HepG2 (cell line): ENCODE results near the gene RAB30. TPM values are rescaled to one million over a fixed set of nuclear protein-coding genes. Genes with fewer than 3 reads are reported as not detected.

Source experiments
- ATAC-seq: fragments of 200-7000 bp; cut with Tn5 transposase; 3 replicates; pipeline ENCODE4 v1.9.1; 2020; ENCODE audit warnings: mild to moderate bottlenecking, moderate library complexity
- BruUV-seq: library from RNA; stranded (reverse); fragments of 400-500 nt; replicated peaks from 2 replicates; lab custom pipeline; 2021; lab: Mats Ljungman, UMichigan
- CTCF ChIA-PET: fragments of 300-600 bp; formaldehyde crosslinking; extraction: SDS; loops from one replicate; lab custom pipeline; 2021; ENCODE audit warnings: low total read pairs, inconsistent platforms, low intra/inter-chr PET ratio; lab: Yijun Ruan, JAX
- POLR2A ChIA-PET: fragments of 350-600 bp; sonication (Branson Sonifier 250); formaldehyde crosslinking; loops from one replicate; lab custom pipeline; 2020; ENCODE audit warnings: antibody characterized with exemption, inconsistent platforms; lab: Yijun Ruan, JAX
- DNase-seq: peaks from one replicate; pipeline ENCODE4 v3.0.0-alpha.2; 2015; ENCODE audit warnings: low spot score
- FAIRE-seq: peaks from 3 replicates; lab custom pipeline; 2011; peaks lifted over from hg19 to GRCh38; lab: Jason Lieb, UNC
- H2AFZ ChIP-seq: one replicate; pipeline ENCODE4 v1.6.1; 2011; ENCODE audit warnings: low read length, inconsistent platforms
- H3K27ac ChIP-seq: fragments of 300-600 bp; 3 replicates; pipeline ENCODE4 v1.8.0; 2011; ENCODE audit warnings: mixed run types, mild to moderate bottlenecking, mixed read lengths, low read length, inconsistent platforms; ENCODE audit not compliant: insufficient read depth; ENCODE audit errors: extremely low read length
- H3K27me3 ChIP-seq, 2 experiments: fragments of 200-600 bp in 1 of 2; 2 replicates in 1 of 2; 3 replicates in 1 of 2; pipeline versions ENCODE4 v1.6.0 to v1.8.0; 2011; ENCODE audit warnings: low read length in 2 of 2, mild to moderate bottlenecking in 2 of 2, moderate library complexity in 2 of 2, inconsistent platforms in 1 of 2; ENCODE audit not compliant: insufficient read depth in 2 of 2, control insufficient read depth in 1 of 2
- H3K36me3 ChIP-seq, 2 experiments: fragments of 200-600 bp in 1 of 2; replicated peaks in 1 of 2; 2 replicates in 1 of 2; 3 replicates in 1 of 2; pipeline versions ENCODE4 v1.5.1 to v1.8.0; 2011; ENCODE audit warnings: low read length in 2 of 2, inconsistent platforms in 1 of 2; ENCODE audit not compliant: insufficient read depth in 2 of 2, control insufficient read depth in 1 of 2
- H3K4me1 ChIP-seq: 2 replicates; pipeline ENCODE4 v1.5.1; 2012; ENCODE audit warnings: low read length, inconsistent platforms; ENCODE audit not compliant: insufficient read depth
- H3K4me2 ChIP-seq: 2 replicates; pipeline ENCODE4 v1.6.0; 2011; ENCODE audit warnings: low read depth, low read length, inconsistent platforms
- H3K4me3 ChIP-seq, 3 experiments: fragments of 200-600 bp in 1 of 3; sonication (generic), shearing (Covaris generic) in 1 of 3; replicated peaks in 1 of 3; 2 replicates each; pipeline ENCODE4 v1.5.1; 2011 to 2016; ENCODE audit warnings: low read length in 3 of 3, inconsistent platforms in 2 of 3, low read depth in 2 of 3, mild to moderate bottlenecking in 2 of 3, control low read depth in 1 of 3, mixed read lengths in 1 of 3; ENCODE audit not compliant: insufficient read depth in 1 of 3
- H3K79me2 ChIP-seq: one replicate; pipeline ENCODE4 v1.6.1; 2011; ENCODE audit warnings: low read length, inconsistent platforms; ENCODE audit not compliant: insufficient read depth
- H3K9ac ChIP-seq: 2 replicates; pipeline ENCODE4 v1.6.0; 2011; ENCODE audit warnings: mild to moderate bottlenecking, low read depth, low read length, inconsistent platforms; ENCODE audit not compliant: insufficient read depth
- H3K9me3 ChIP-seq: 2 replicates; pipeline ENCODE4 v1.5.1; 2012; ENCODE audit warnings: mild to moderate bottlenecking, low read length
- H4K20me1 ChIP-seq: 2 replicates; pipeline ENCODE4 v1.6.0; 2011; ENCODE audit warnings: inconsistent platforms, mild to moderate bottlenecking, low read length, moderate library complexity; ENCODE audit not compliant: insufficient read depth
- HDAC6 ChIP-seq: fragments of 200-600 bp; sonication (generic); IDR thresholded peaks from 2 replicates; pipeline ENCODE4 v1.7.0; 2017; ENCODE audit warnings: mild to moderate bottlenecking, antibody characterized with exemption, low read length, low read depth
- ISL2 ChIP-seq: sonication (generic); formaldehyde crosslinking; IDR thresholded peaks from 2 replicates; pipeline ENCODE4 v1.5.0; 2020; ENCODE audit warnings: missing genetic modification reagents
- JARID2 ChIP-seq: sonication (generic); formaldehyde crosslinking; IDR thresholded peaks from 2 replicates; pipeline ENCODE4 v1.8.1; 2023; ENCODE audit warnings: missing genetic modification reagents, inconsistent platforms; ENCODE audit not compliant: insufficient replicate concordance
- MAF1 ChIP-seq: sonication (generic); formaldehyde crosslinking; IDR thresholded peaks from 2 replicates; pipeline ENCODE4 v1.5.0; 2020; ENCODE audit warnings: missing genetic modification reagents, borderline replicate concordance
- MIER2 ChIP-seq: IDR thresholded peaks from 2 replicates; pipeline ENCODE4 v1.6.1; 2016; ENCODE audit warnings: missing biosample characterization, missing genetic modification reagents
- PHF21A ChIP-seq: sonication (generic); formaldehyde crosslinking; IDR thresholded peaks from 2 replicates; pipeline ENCODE4 v1.5.0; 2020; ENCODE audit warnings: mild to moderate bottlenecking, missing genetic modification reagents
- POGZ ChIP-seq: sonication (generic); formaldehyde crosslinking; IDR thresholded peaks from 2 replicates; pipeline ENCODE4 v1.4.0; 2020; ENCODE audit warnings: mild to moderate bottlenecking, missing genetic modification reagents
- ZNF256 ChIP-seq: sonication (generic); formaldehyde crosslinking; conservative IDR thresholded peaks from 2 replicates; pipeline ENCODE4 v1.4.0; 2020; ENCODE audit warnings: missing genetic modification reagents
- ZNF530 ChIP-seq: sonication (generic); formaldehyde crosslinking; IDR thresholded peaks from 2 replicates; pipeline ENCODE4 v1.5.0; 2020; ENCODE audit warnings: low read depth, mild to moderate bottlenecking, missing genetic modification reagents
- ZNF614 ChIP-seq: IDR thresholded peaks from 2 replicates; pipeline ENCODE4 v1.6.1; 2018; ENCODE audit warnings: missing biosample characterization, missing genetic modification reagents, inconsistent platforms, borderline replicate concordance
- ZNF629 ChIP-seq: sonication (generic); formaldehyde crosslinking; conservative IDR thresholded peaks from 2 replicates; pipeline ENCODE4 v1.5.0; 2020; ENCODE audit warnings: missing genetic modification reagents
- ZSCAN12 ChIP-seq: sonication (generic); formaldehyde crosslinking; IDR thresholded peaks from 2 replicates; pipeline ENCODE4 v1.9.0; 2021; ENCODE audit warnings: mild to moderate bottlenecking, missing genetic modification reagents
- WGBS: methylation state at CpG from one replicate; pipeline ENCODE4 v1.1.6; 2017; ENCODE audit warnings: low lambda C conversion rate; 5-methylcytosine and 5-hydroxymethylcytosine counted together
- in situ Hi-C: cut with HindIII; loops from 2 replicates; pipeline ENCODE4 v1.10.0; 2017; ENCODE audit warnings: low pct_unique_long_range_greater_than_20kb; ENCODE audit not compliant: extremely low pct_ligation_motif_present
- intact Hi-C: fragments of 100-400 bp; cut with micrococcal nuclease; formaldehyde crosslinking; loops from one replicate; pipeline ENCODE4 v1.10.0; 2022; ENCODE audit not compliant: unreplicated experiment
- polyA plus RNA-seq, 8 experiments: library from polyadenylated mRNA; depleted of rRNA in 3 of 8; stranded (reverse) in 7 of 8; unstranded in 1 of 8; fragments of >200 nt; fragmentation: Illumina TruSeq in 4 of 8; extraction: Trizol in 4 of 8; gene quantifications; 2 replicates each; pipeline versions ENCODE4 v1.2.1 to v1.2.3, GENCODE V29; 2011 to 2016; ENCODE audit warnings: low read depth in 4 of 8, missing spikeins in 1 of 8, mixed read lengths in 1 of 8; ENCODE audit not compliant: insufficient read depth in 1 of 8
- total RNA-seq, 5 experiments: library from RNA; depleted of rRNA; stranded (reverse); fragments of >200 nt; fragmentation: Illumina TruSeq; extraction: Trizol; gene quantifications; 2 replicates each; pipeline ENCODE4 v1.2.3, GENCODE V29; 2016; ENCODE audit warnings: low read depth in 1 of 5
- TF ChIP-seq, protein P1 (sequence below): IDR thresholded peaks from 2 replicates; pipeline ENCODE4 v1.6.1; 2012; ENCODE audit warnings: low read length, improper control_type of control experiment
- TF ChIP-seq, protein P2 (sequence below): sonication (generic); formaldehyde crosslinking; IDR thresholded peaks from 2 replicates; pipeline ENCODE4 v1.9.0; 2021; ENCODE audit warnings: missing genetic modification reagents, borderline replicate concordance
- TF ChIP-seq, protein P3 (sequence below): sonication (generic); formaldehyde crosslinking; conservative IDR thresholded peaks from 2 replicates; pipeline ENCODE4 v1.4.0; 2020; ENCODE audit warnings: missing genetic modification reagents

The RAB30 gene
- total and polyA plus RNA-seq, 2 of the 13 experiments (the other 11 are each of a cell fraction or from before 2014, with no cell fraction given), result 3.7 to 5.0 TPM

DNA sequence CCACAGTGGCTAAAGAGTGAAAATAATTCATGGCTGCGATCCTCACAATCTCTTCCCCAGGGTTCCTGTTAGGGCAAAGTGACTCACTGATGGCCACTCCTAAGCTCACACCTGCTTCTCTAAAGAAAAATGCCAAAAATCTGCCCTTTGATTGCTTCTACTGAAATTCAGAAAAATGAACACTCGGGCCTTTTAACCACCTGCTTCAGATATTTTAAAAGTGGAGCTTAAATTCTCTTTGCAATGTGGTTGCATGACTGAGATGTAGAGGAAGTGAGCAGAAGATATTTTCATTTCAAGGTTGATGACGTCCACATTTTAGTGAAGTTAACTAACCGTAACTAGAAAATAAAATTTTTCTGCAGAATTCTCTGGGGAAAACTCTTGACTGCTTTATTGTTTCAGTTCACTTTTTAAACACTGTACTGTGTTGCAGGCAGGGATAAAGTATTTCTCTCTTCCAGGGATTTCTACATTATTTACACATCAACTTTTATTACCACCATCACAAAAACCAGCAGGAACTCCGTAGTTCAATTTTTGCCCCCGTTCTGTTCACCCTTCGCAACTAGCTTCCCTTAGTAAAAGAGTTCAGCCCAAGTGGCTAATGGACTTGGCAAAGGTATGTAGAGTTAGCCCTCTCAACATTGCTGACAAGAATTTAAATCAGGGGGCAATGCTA, 8.5 kb downstream of the RAB30 start:
- CTCF ChIA-PET, result no interaction called here

DNA sequence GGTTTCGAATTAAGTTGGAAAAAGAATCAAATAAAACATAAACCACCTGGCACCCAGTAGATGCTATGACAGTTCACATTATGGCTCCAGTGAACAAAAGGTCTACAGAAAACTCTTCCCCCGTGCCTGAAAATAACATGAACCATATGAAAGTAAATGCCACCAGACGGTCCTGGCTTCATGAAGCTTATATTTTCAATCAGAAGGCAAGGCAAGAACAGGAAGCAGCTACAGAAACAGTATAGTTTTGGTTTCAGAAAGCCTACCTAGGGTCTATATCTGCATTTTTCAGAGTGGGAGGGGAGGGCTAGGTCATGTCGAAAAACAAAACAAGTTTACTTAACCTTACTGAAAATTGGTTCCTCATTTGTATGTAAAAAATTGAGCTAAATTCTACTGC, 9.8 kb downstream of the RAB30 start:
- no peak for ATAC-seq
- no peak for DNase-seq
- 94% methylated on average over 4 of the region's 4 CpGs for WGBS
- Histone ChIP-seq H3K27ac (no peak overlapping the region), H3K27me3 (no peaks in the 10 kb centered on the region), H3K79me2 (peaks cover 27% of the 10 kb centered on the region), H2AFZ (no peak overlapping the region), H3K9me3 (no peaks in the 10 kb centered on the region), H3K9ac (no peak overlapping the region), H3K4me1 (peaks cover 41% of the 10 kb centered on the region), H3K36me3 (no peaks in the 10 kb centered on the region), H4K20me1 (no peaks in the 10 kb centered on the region), H3K4me3 (no peak overlapping the region), H3K4me2 (no peak overlapping the region)
- intact Hi-C loops, result no loop called here
- no TSS peak for BruUV-seq
- ChIA-PET CTCF (no interaction called here), POLR2A (interaction anchor here (0.7 to 2.0 kb wide), 2 partner anchors 10 to 25 kb away, joined by 4 to 7 read pairs; partner anchors contain the start of gene RAB30)
- FAIRE-seq, result no peak
- in situ Hi-C loops, result no loop called here
- TF ChIP-seq ZNF530 (CRISPR knock-in tag) (no peak), ZSCAN12 (CRISPR knock-in tag) (no peak), ZNF256 (CRISPR knock-in tag) (no peak), ZNF614 (no peak), POGZ (no peak)
- TF ChIP-seq, protein P1, sequence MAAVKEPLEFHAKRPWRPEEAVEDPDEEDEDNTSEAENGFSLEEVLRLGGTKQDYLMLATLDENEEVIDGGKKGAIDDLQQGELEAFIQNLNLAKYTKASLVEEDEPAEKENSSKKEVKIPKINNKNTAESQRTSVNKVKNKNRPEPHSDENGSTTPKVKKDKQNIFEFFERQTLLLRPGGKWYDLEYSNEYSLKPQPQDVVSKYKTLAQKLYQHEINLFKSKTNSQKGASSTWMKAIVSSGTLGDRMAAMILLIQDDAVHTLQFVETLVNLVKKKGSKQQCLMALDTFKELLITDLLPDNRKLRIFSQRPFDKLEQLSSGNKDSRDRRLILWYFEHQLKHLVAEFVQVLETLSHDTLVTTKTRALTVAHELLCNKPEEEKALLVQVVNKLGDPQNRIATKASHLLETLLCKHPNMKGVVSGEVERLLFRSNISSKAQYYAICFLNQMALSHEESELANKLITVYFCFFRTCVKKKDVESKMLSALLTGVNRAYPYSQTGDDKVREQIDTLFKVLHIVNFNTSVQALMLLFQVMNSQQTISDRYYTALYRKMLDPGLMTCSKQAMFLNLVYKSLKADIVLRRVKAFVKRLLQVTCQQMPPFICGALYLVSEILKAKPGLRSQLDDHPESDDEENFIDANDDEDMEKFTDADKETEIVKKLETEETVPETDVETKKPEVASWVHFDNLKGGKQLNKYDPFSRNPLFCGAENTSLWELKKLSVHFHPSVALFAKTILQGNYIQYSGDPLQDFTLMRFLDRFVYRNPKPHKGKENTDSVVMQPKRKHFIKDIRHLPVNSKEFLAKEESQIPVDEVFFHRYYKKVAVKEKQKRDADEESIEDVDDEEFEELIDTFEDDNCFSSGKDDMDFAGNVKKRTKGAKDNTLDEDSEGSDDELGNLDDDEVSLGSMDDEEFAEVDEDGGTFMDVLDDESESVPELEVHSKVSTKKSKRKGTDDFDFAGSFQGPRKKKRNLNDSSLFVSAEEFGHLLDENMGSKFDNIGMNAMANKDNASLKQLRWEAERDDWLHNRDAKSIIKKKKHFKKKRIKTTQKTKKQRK, result no peak
- TF ChIP-seq, protein P2, sequence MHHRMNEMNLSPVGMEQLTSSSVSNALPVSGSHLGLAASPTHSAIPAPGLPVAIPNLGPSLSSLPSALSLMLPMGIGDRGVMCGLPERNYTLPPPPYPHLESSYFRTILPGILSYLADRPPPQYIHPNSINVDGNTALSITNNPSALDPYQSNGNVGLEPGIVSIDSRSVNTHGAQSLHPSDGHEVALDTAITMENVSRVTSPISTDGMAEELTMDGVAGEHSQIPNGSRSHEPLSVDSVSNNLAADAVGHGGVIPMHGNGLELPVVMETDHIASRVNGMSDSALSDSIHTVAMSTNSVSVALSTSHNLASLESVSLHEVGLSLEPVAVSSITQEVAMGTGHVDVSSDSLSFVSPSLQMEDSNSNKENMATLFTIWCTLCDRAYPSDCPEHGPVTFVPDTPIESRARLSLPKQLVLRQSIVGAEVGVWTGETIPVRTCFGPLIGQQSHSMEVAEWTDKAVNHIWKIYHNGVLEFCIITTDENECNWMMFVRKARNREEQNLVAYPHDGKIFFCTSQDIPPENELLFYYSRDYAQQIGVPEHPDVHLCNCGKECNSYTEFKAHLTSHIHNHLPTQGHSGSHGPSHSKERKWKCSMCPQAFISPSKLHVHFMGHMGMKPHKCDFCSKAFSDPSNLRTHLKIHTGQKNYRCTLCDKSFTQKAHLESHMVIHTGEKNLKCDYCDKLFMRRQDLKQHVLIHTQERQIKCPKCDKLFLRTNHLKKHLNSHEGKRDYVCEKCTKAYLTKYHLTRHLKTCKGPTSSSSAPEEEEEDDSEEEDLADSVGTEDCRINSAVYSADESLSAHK, result no peak

More for the DNA sequence above, 8.5 kb downstream of the RAB30 start:
- H3K4me1 ChIP-seq, result peaks cover 54% of the 10 kb centered on the region
- intact Hi-C loops (no loop called here), in situ Hi-C loops (no loop called here)
- no peak overlapping the region for H3K9ac ChIP-seq
- H2AFZ ChIP-seq, result no peak overlapping the region
- H3K27ac ChIP-seq, result peak overlapping the region; percentile 16
- H3K27me3 ChIP-seq, result no peaks in the 10 kb centered on the region
- peak overlapping the region; percentile 42 for H3K4me2 ChIP-seq
- no peak for FAIRE-seq
- no peak overlapping the region for H3K4me3 ChIP-seq
- H3K9me3 ChIP-seq, result no peaks in the 10 kb centered on the region
- TF ChIP-seq MAF1 (CRISPR knock-in tag) (no peak), ISL2 (CRISPR knock-in tag) (no peak), JARID2 (CRISPR knock-in tag) (no peak), ZNF629 (no peak), PHF21A (CRISPR knock-in tag) (no peak), MIER2 (no peak), HDAC6 (no peak)
- TF ChIP-seq, protein P3, sequence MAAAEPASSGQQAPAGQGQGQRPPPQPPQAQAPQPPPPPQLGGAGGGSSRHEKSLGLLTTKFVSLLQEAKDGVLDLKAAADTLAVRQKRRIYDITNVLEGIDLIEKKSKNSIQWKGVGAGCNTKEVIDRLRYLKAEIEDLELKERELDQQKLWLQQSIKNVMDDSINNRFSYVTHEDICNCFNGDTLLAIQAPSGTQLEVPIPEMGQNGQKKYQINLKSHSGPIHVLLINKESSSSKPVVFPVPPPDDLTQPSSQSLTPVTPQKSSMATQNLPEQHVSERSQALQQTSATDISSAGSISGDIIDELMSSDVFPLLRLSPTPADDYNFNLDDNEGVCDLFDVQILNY (CRISPR knock-in tag), result no peak
- no peaks in the 10 kb centered on the region for H3K36me3 ChIP-seq
- peak; percentile 60 for ATAC-seq
- BruUV-seq, result no TSS peak
- DNase-seq, result no peak
- H3K79me2 ChIP-seq, result peaks cover 30% of the 10 kb centered on the region
- H4K20me1 ChIP-seq, result no peaks in the 10 kb centered on the region
- POLR2A ChIA-PET, result interaction anchor here (0.5 to 2.0 kb wide), 4 partner anchors 8 to 96 kb away, joined by 3 to 7 read pairs (median 3); partner anchors contain the start of genes PCF11 and RAB30
- 60% methylated on average over 7 of the region's 7 CpGs for WGBS
